Tongue (tissue), 2 donors: ENCODE data around the gene ACO2. TPM values are rescaled to one million over a fixed set of nuclear protein-coding genes. Genes with fewer than 3 reads are reported as not detected.
"Not testable (repeated sequence)": the region's sequence is repeated elsewhere in the genome, so short reads cannot be mapped to it uniquely, and the experiment has no call there.

Experiments
- DNase-seq: peaks from one replicate; pipeline ENCODE4 v3.0.0-alpha.2; 2015
- total RNA-seq: library from RNA; depleted of rRNA; stranded (reverse); fragments of >200 nt; gene quantifications from one replicate; pipeline ENCODE4 v1.2.3, GENCODE V29; 2014

ACO2 gene
- total RNA-seq, 1 donor from 2014 or later, result 207 TPM

DNA sequence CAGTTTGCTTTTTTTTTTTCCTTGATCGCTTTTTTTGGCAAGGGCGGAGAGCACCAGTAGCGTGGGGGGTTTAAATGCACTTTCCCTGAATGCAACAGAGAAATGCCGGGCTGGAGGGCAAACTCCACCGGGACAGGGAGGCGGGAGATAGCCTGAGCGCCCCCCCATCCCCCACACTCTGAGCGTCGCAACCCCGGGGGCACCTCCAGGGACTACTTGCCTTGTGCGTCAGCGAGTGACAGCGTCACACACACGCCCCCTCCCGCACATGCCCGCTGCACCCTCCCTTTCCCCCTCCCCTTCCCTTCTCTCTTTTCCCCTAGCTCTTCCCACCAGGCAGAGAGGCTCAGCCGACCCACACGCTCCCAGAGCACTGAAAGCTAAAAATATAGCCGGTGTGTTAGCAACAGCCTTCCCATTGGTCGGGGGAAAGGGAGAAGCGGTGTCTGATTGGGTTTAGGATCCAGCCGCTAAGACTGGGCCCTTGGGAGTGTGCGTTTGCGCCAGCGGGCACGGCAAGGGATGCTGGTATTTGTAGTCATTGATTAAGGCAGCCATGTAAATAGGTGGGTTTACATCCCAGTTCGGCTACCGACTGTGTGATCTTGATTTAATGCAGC lies 20.6 kb upstream of the ACO2 start:
- DNase-seq, result peak; percentile 100

DNA sequence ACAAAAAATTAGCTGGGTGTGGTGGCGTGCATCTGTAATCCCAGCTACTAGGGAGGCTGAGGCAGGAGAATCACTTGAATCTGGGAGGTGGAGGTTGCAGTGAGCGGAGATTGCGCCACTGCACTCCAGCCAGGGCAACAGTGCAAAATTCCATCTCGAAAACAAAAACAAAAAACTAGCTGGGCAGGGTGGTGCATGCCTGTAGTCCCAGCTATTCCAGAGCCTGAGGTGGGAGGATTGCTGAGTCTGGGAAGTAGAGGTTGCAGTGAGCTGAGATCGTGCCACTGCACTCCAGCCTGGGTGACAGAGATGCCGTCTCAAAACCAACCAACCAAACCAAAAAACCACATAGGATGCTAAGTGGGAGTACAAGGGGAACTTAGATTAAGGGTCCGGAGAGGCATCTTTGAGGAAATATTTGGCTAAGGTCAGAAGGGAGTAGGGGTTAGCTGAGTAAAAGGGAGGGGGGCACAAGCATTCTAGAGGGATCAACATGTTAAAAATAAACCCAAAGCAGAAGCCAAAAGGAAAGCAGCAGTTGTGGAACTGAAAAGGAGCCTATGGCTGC lies 10.7 kb upstream of the ACO2 start:
- DNase-seq, result no peak

DNA sequence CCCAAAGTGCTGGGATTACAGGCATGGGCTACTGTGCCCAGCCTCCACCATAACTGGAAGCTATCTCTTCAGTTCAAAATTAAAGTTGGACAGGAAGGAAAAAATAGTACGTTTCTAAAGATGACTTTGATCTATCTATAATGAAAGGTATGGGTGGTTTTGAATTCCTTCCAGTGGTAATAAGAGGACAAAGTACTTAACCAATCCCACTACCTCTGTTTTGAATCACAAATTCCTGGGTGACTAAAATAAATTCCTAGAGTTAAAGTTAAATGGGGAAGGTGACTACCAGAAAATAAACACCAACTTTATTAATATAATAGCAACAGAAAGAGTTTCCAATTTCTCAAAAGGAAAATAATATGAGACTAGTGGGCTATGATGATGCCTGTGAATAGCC lies 9.5 kb upstream of the ACO2 start:
- no peak for DNase-seq

DNA sequence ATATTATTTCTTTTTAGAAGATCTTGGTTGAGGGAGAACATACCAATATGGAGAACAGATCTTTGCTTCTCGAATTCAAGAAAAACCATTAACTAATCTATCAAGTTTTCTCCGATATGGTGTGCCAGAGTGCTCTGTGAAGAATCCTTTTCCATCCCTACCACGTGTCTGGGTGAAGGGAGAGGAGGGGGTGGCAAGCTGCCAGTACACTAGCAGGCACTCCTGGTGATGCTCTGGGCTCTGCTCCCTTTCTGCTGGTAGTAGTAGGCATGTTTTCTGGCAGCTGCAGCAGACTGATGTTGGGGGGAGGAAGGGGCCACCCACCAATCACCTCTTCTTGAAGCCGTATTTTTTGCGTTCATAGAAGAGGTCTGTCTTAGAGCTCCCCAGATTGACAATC lies 8.8 kb upstream of the ACO2 start:
- not testable (repeated sequence) for DNase-seq

DNA sequence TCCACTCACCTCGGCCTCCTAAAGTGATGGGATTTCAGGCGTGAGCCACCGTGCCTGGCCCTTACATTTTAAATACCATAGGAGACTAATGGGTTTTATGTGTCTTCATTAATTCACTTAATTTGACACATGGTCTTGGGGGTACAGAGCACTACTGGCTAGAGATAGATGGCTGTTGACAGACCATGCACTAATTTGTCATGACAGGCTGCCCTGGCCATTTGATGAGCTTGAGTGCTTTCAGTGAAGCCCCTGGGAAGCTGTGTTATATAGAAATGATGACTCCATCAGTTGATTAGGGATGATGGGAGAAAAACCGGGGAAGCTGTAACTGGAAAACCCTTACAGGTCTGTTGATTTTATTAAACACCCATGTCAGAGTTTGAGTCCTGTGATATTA lies 7.0 kb upstream of the ACO2 start:
- no peak for DNase-seq

DNA sequence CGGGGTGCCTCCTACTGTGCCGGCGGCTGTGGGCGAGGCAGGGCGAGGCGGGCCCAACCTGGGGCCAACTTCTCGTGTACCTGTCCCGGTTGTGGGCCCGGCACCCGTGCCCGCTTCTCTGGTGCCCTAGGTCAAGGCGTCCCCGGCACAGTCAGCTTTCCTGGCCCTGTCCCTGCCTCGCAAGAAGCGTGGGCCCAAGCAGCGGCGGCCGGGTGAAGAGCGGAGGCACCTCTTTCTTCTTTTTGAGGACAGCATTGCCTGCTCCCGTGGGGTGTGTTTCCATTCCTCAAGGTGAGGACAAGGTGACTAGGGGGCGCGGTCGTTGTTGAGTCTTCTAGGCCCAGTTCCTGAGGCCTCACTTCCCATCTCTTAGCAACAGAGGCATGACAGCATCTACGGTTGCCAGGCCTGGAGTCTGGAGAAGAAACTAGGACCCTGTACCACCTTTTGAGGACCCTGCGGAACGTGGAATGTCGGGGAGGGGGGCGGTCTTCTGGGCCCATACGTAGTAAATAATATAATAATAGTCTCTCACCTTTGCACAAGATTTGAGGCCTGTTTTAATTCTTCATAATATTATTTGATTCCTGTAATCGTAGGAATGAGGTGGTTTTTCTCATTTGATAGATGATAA lies 418 bp downstream of the ACO2 start:
- no peak for DNase-seq

DNA sequence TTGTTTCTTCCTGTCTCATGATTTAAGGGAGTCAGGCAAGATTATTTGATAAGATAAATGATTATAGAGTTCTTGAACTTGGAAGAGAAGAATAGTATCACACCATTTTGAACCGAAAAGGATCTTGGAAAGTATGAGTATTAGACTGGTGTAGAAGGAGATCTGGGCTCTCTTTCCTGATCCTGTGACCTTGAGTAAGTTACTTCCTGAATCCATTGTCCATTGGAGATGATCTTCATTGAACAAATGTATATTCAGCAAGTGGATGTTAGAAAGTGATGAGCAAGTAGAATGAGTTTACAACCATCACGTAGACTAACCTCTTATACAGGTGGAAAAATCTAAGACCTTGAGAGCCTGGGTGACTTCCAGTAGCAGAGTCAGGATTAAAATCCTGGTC lies 2.0 kb downstream of the ACO2 start:
- DNase-seq, result no peak

DNA sequence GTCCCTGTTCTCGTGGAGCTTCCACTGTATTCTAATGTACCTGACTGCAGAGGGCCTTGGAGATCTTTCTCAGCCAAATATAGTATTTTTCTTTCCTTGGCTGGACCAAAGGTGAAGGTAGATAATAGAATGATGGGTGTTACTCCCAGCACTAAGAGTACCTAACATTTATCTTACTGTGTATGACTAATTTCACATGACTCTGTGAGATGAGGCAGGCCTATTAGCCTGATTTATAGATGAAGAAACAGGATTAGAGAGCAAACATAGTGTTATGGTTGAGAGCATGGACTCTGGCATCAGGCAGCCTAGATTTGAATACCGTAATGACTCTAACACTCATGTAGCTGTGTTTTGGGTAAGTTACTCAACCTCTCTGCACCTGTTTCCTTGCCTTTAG lies 2.7 kb downstream of the ACO2 start:
- no peak for DNase-seq

DNA sequence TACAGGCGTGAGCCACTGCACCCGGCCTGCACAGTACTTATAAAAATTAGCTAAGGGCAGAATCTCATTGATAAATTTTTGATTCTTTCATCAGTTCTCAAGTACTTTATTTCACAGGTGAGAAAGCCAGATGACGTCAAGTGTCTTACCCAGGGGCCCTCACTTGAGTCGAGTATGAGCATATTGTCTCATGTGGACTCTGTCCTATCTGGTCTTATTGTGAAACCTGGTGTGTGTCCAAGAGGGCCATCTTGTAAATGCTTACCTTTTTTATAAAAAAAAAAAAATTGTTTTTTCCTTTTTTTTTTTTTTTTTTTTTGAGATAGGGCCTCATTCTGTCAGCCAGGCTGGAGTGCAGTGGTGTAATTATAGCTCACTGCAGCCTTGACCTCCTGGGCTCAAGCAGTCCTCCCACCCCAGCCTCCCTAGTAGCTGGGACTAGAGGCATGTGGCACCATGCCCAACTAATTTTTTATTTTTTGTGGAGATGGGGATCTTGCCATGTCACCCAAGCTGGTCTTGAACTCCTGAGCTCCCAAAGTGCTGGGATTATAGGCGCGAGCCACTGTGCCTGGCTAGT lies 6.0 kb downstream of the ACO2 start:
- no peak for DNase-seq

DNA sequence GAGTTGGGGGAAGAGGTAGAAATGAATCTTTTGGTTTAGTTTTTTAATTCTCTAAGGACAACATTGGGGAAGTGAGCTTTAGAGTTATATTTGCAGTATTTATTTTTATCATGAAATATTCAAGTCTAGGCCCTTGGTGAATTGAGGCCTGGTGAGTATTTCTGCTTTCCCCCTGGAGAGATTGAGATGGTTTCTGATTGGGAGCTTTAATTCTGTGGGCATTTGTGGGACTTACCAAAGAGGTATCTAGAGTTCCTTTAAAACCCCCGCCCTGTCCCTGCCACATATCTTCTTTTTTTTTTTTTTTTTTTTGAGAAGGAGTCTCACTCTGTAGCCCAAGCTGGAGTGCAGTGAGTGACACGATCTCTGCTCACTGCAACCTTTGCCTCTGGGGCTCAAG lies 9.6 kb downstream of the ACO2 start:
- DNase-seq, result no peak

DNA sequence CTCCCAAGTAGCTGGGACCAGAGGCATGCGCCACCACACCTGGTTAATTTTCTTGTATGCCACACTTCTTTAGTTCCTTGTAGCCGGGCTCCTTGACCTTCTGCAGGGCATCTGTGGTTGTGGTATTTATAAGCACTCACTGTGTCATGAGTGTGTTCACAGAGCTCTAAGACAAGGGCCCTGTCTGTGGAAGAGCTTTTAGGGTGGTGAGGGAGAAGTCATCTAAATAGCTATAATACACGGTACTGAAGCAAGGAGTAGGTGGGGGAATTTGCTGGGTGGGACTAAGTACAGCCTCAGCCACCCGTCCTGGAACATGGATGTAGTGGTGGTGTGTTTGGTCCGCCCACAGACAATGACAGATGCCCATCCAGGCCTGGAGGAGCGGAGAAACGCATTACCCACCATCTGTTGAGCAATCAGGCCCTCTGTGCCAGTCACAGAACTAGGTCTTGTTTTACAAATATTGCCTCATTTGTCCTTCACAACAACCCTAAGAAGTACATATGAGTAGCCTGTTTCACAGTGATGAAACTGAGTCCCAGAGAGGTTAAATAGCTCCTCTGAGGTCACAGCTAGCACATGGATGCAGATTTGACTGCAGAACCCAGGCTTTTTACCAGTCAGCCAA lies 10.1 kb downstream of the ACO2 start:
- no peak for DNase-seq

DNA sequence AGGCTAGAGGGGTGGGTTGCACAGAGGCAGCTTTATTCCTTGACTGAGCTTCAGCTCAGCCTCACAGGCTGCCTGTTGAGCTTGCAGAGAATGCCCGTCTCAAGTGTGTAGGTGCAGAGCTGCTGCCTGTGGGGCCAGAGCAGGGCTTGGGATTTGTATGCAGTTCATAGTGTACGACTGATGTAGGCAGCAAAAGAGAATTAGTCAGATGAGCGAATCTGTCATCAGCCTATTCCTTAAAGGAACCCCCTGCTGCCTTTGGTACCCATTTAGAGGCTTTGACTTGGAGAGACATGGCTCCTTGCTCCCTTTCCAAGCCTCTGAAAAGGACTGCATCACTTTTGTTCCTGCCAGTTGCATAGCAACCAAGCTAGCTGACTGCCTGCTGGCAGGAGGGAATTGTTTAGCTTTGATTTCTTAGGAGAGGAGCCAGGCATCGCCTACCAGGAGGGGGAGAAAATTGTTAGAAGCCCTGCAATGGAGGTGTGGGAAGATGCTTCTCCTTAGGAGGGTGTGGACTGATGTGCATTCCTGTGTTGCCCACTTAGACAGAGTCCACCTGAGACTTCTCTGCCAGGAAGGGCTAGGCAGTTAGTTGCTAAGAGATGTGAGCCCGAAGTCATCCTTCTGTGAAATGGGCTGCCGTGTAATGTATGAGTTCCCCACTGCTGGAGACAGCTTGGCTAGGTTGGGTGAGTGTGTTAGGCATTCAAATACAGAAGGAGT lies 10.9 kb downstream of the ACO2 start:
- DNase-seq, result peak; percentile 33

DNA sequence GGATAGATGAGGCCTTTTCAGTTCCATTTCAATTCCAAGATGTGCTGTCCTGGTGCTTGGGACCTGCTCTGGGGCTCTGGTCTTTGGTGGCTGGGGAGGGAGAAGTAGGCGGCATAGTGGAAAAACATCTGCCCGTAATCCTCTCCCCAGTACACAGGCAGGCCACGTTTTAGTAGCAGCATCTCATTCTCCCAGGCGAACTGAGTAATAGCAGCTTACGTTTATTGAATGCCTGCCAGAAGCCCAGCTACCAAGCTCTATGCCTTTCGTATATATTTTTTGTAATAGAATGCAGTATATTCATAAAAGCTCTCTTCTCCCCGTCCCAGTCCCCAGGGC lies 11.4 kb downstream of the ACO2 start:
- peak; percentile 23 for DNase-seq

DNA sequence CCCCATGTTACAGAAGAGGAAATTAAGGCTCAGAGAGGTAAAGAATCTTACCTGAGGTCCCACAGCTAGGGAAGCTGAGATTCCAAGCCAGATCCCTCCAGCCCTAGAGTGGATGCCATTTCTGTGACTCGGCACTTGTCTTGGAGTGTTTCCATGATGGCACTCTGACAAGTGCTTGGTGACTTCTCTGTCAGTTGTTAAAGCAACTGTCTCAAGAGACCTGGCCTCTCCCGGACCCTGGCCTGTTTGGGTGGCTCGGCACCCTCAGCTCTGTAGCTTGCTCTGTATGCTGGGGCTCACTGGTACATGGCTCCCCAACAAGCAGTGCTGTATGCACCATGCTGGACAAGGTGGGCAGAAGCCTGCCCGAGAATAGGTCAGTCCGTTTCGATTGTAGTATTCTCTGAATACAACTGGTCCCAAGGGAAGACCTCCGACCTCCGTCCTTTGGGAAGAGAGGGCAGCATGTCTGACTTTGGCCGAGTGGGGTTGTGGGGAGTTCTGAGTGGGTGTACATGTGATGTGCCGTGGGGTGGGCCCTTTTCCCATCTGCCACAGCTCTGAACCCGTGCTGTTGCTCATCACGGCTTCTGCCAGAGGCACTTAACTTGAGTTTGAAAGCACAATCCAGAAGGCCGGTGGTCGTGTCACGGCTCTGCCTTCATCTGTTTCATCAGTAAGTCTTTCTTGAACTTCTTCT lies 12.4 kb downstream of the ACO2 start:
- peak; percentile 20 for DNase-seq

DNA sequence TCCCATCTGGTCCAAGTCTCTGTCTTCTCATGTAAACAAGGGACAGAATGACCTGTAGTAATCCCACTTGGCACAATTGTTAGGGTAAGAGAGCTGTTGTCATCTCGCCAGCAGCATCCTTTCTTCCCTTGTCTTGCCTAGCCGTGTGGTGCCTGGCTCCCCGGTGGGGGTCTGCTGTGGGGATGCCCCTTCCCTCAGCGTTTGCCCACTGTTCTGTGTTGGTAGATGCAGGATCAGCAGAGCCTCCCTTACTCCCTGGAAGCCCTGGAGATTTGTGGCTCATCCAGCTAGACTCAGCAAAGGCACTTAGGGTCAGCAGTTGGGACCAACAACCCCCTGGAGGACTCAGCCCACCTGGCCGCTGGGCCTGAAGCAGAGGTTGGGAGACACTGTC lies 13.0 kb downstream of the ACO2 start:
- no peak for DNase-seq

DNA sequence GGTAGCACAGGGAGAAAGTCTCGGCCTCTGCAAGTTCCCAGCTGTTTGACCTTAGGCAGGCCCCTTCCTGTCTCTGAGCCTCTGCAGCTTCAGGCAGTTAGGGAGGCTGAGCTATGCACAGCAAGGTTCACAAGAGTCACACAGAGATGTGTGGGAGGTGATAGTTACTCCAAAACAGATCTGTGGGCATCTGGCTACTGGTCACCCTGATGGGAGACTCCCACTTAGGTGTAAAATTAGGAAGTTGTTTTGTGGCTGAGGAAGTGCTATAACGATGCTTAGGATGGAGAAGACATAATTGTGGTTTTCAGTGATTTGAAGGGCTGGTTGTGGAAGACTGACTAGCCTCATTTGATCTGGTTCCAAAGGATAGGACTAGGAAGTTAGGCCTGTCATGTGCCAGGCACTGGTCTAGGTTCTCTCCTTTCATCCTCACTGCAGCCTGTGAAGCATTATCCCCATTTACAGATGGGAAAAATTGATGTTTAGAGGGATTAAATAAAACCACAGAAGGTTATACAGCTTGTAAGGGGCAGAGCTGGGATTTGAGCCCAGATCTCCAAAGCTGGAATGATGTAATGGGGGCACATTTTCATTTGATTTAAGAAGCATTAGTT lies 13.5 kb downstream of the ACO2 start:
- no peak for DNase-seq

DNA sequence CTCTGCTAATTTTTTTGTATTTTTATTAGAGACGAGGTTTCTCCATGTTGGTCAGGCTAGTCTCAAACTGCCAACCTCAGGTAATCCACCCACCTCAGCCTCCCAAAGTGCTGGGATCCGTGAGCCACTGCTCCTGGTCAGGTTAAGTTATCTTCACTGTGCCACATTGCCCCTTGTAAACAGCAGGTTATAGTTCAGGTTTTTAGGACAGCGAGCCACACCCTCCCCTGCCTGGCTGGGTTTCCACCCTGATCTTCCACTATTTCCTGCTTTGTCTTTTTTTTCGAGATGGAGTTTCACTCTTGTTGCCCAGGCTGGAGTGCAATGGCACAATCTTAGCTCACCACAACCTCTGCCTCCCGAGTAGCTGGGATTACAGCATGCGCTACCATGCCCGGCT lies 16.1 kb downstream of the ACO2 start:
- DNase-seq, result no peak

DNA sequence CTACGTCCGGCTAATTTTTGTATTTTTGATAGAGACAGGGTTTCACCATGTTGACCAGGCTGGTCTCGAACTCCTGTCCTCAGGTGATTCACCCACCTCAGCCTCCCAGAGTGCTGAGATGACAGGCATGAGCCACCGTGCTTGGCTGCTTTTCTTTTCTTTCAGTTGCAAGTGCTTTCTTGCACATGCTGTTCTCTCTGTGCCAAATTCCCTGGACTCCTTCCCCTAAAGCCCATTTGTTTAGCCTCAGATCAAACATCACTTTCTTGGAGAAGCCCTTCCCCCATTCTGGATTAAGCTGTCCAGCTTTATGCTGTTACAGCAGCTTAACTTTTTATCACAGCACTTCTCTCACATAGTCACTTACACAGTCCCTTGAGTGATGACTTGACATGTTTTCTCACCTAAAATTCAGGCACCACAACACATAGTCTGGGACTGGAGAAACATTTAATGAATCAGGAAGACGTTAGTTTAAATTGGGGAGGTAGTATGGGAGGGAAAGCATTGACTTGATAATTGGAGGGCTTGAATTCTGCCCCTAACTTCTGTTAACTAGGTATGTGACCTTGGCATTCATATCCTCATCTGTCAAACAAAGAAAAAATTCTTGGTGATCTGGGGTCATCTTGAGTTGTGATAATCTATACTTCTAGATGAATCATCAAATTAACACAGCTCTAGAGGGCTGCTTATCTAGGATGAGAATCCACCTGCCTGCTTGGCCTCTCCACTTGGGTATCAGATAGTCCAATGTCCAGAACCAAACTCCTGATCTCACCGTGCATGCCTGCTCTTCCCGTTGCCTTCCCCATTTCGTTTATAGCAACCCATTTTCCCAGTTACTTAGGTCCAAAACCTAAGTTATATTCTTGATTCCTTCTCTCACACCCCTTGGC lies 18.4 kb downstream of the ACO2 start:
- no peak for DNase-seq

DNA sequence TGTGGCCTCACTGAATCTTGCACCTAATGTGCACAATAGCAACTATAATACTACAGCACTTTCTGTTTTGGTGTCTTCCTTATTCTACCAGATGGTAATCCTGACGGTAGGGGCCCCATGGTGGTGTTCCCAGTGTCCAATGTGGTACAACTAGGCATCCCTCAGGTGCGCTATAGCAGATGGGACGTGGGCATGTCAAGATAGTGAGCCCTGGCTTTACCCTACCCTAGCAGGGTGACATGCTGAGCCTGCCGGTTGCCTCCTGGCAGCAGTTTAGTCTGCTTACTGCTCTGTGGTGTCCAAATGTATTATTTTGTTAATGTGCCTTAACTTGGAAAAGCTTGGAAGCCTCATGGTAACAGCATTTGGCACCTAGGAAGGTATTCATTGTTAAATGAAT lies 19.2 kb downstream of the ACO2 start:
- no peak for DNase-seq

DNA sequence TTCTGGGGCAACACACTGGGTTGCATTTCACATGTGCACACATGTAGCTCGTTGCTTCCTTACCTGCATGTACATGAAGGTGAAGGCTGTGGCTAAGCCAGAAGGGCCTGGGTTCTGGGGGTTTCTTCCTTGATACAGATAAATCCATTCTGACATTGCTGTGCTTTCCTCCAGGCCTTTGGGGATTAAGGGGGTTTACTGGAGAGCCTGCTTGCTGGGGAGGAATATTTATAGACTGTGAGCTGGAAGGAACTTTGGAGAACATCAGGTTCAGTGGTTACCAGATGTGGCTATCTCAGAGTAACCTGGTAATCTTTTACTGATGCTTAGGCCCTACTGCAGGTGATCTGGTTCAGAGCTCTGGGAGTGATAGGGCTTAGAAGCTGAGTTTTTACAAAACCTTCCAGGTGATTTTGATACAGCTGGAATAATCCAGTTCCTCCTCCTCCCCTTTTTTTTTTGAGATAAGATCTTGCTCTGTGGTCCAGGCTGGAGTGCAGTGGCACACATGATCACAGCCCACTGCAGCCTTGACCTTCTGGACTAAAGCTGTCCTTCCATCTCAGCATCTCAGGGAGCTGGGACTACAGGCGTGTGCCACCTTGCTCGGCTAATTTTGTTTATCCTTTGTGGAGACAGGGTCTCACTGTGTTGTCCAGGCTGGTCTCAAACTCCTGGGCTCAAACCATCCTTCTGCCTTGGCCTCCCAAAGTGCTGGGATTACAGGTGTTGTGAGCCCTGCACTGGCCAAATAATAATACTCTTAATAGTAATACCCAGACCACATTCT lies 19.9 kb downstream of the ACO2 start:
- no peak for DNase-seq
